ENCODE results near the gene CENPX. TPM values are rescaled to one million over a fixed set of nuclear protein-coding genes. Genes with fewer than 3 reads are reported as not detected.

The CENPX gene
- total RNA-seq, 1 donor from 2014 or later = 158 TPM

- DNase-seq (ENCODE audit: low read depth) = no peak
- H3K4me3 ChIP-seq (ENCODE audit: low read depth, low read length) = peak overlapping the region; percentile 62
- TF ChIP-seq CTCF (conservative IDR thresholded peaks at IDR 0.05; ENCODE audit: low read depth, low read length) = no peak
Observed at GRCh38 chr17:82031885-82032627, 9.4 kb upstream of the CENPX start.

DNA sequence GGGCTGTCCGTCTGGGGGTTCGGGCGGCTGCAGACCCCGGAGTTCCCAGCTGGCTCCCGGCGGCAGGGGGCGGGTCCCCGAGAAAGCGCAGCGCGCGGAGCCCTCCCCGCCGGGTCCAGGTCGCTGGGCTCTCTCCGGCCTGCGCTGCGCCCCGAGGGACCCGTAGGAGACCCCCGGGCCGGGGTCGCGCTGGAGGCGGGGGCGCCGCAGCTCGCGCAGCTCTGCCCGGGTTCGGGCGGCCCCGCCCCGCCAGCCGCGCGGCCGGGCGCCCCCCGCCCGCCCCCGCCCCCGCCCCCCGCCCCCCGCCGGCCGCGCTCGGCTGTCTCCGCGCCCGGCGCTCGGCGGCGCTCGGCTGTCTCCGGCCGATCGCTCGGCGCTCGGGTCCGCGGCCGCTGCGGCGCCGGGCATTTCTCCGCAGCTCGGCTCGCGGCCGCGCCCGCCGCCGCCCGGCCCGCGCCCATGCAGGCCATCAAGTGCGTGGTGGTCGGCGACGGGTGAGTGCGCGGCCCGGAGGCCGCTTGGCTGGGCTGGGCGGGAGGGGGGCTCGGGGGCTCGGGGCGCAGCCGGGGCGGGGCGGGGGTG, 8.7 kb upstream of the CENPX start, which contains the start of gene RAC3:
Gene RAC3 (plus strand): TSS at position 376 of the 582 bp plus-strand sequence. CDS start 84 bp downstream, at position 460.
- no peak for TF ChIP-seq CTCF (conservative IDR thresholded peaks at IDR 0.05; ENCODE audit: low read depth, low read length)
- DNase-seq (ENCODE audit: low read depth) = no peak
- H3K4me3 ChIP-seq (ENCODE audit: low read depth, low read length) = peak within 1 kb of the TSS; percentile 62

DNA sequence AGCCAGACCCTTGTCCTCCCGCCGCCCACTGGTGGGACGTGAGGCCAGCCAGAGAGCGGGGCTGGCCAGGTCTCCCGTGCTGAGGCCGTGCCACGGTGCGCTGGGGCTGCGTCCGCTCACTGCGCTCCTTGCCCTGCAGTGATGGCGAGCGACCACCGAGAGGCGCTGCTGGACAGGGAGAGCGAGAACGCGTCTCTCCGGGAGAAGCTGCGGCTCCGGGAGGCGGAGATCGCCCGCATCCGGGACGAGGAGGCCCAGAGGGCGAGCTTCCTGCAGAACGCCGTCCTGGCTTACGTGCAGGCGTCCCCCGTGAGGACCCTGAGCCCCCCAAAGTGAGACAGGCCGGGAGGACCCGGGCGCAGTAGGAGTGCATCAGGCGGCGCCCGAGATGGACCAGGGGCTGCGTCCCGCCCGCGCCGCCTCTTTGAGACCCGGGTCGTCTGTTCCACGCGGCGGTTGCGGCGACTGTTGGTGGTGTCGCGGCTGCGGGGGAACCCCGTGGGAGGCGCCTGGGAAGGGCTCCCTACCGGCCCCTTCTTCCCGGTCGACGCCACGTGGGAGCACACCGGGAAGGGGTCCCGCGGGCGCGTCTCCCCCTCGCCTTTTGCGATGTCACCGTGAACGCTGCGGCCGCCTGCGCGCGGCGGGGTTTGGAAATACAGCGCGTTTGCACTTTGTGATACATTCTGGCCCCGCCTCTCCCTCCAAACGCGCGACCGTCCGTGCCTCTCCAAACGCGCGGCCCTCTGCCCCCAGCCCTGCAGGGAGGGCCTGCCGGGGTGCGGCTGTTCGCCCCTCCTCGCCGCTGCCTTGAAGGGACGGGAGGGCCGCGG, 8.0 kb upstream of the CENPX start:
- peak overlapping the region; percentile 57 for H3K4me3 ChIP-seq (ENCODE audit: low read depth, low read length)
- TF ChIP-seq CTCF (conservative IDR thresholded peaks at IDR 0.05; ENCODE audit: low read depth, low read length) = peak; percentile 43
- DNase-seq (ENCODE audit: low read depth) = peak; percentile 13

- H3K4me3 ChIP-seq (ENCODE audit: low read depth, low read length) = no peak overlapping the region
- TF ChIP-seq CTCF (conservative IDR thresholded peaks at IDR 0.05; ENCODE audit: low read depth, low read length) = no peak
- DNase-seq (ENCODE audit: low read depth) = no peak
Observed at GRCh38 chr17:82029990-82030469, 7.4 kb upstream of the CENPX start.

DNA sequence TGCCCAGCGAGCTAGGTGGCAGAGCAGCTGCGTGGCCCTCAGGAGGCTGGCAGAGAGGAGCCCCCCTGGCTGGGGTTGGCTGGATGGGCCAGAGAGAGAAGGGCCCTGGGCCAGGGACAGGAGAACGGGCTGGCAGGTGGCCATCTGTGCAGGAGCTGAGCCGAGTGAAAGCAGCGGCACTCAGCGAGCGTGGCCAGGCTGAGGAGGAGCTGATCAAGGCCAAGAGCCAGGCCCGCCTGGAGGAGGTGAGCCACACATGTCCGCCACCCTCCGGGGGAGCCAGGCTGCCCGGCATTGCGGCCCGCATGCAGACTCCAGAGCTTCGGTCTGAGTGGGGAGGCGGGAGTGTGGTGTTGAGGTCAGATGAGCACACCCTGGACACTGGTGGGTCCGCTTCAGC, 6.7 kb upstream of the CENPX start:
- no peak overlapping the region for H3K4me3 ChIP-seq (ENCODE audit: low read depth, low read length)
- DNase-seq (ENCODE audit: low read depth) = no peak
- TF ChIP-seq CTCF (conservative IDR thresholded peaks at IDR 0.05; ENCODE audit: low read depth, low read length) = no peak

- no peak for TF ChIP-seq CTCF (conservative IDR thresholded peaks at IDR 0.05; ENCODE audit: low read depth, low read length)
- no peak for DNase-seq (ENCODE audit: low read depth)
- H3K4me3 ChIP-seq (ENCODE audit: low read depth, low read length) = no peak overlapping the region
Observed at GRCh38 chr17:82028966-82029365, 6.3 kb upstream of the CENPX start.
